Activated CD8-positive, alpha-beta memory T cell treated with anti-CD3 and anti-CD28 coated beads, Interleukin-2, amount 50 U/mL, for 24 hours (primary cell): ENCODE results near the gene DMD.
"Not testable (repeated sequence)": the region's sequence is repeated elsewhere in the genome, so short reads cannot be mapped to it uniquely, and the experiment has no call there.

ENCODE experiments used
- DNase-seq: peaks from one replicate; pipeline ENCODE4 v3.0.0-alpha.2; 2020; ENCODE audit errors: extremely low read depth

Gene DMD

GRCh38 chrX:31603411-31604120, 1607.8 kb downstream of the DMD start:
- no peak for DNase-seq

- DNase-seq, result no peak
These were observed 1610.5 kb downstream of the DMD start for GRCh38 chrX:31600823-31601222.

- no peak for DNase-seq
These were observed 1618.0 kb downstream of the DMD start for GRCh38 chrX:31593353-31593752.

GRCh38 chrX:31591355-31591754, 1620.0 kb downstream of the DMD start:
- no peak for DNase-seq

- no peak for DNase-seq
These were observed 1620.7 kb downstream of the DMD start for GRCh38 chrX:31590581-31591114.

- no peak for DNase-seq
These were observed 1621.8 kb downstream of the DMD start for GRCh38 chrX:31589503-31589902.

GRCh38 chrX:31588355-31588754, 1623.0 kb downstream of the DMD start:
- DNase-seq, result no peak

GRCh38 chrX:31583892-31584291, 1627.5 kb downstream of the DMD start:
- not testable (repeated sequence) for DNase-seq

GRCh38 chrX:31580726-31581125, 1630.6 kb downstream of the DMD start:
- no peak for DNase-seq

- no peak for DNase-seq
These were observed 1631.1 kb downstream of the DMD start for GRCh38 chrX:31580227-31580626.

- DNase-seq, result no peak
These were observed 1639.0 kb downstream of the DMD start for GRCh38 chrX:31572360-31572759.

- DNase-seq, result no peak
These were observed 1640.7 kb downstream of the DMD start for GRCh38 chrX:31570658-31571057.

- DNase-seq, result no peak
These were observed 1647.6 kb downstream of the DMD start for GRCh38 chrX:31563792-31564191.

GRCh38 chrX:31555506-31555905, 1655.8 kb downstream of the DMD start:
- DNase-seq, result no peak

GRCh38 chrX:31551913-31552312, 1659.4 kb downstream of the DMD start:
- DNase-seq, result no peak

GRCh38 chrX:31550158-31550557, 1661.2 kb downstream of the DMD start:
- DNase-seq, result no peak

- DNase-seq, result no peak
These were observed 1663.5 kb downstream of the DMD start for GRCh38 chrX:31547816-31548215.

GRCh38 chrX:31547416-31547815, 1663.9 kb downstream of the DMD start:
- no peak for DNase-seq

GRCh38 chrX:31546126-31546525, 1665.2 kb downstream of the DMD start:
- no peak for DNase-seq

- DNase-seq, result no peak
These were observed 1665.6 kb downstream of the DMD start for GRCh38 chrX:31545726-31546125.

- no peak for DNase-seq
These were observed 1666.2 kb downstream of the DMD start for GRCh38 chrX:31545191-31545590.

GRCh38 chrX:31543634-31544033, 1667.7 kb downstream of the DMD start:
- DNase-seq, result no peak

- DNase-seq, result no peak
These were observed 1668.8 kb downstream of the DMD start for GRCh38 chrX:31542566-31542965.

- no peak for DNase-seq
These were observed 1671.0 kb downstream of the DMD start for GRCh38 chrX:31540313-31540712.
